PFSK-1 (cell line): ENCODE measurements around the gene SMIM35.

Experiments
- FOXP2 ChIP-seq: optimal IDR thresholded peaks from 2 replicates; pipeline ENCODE3; 2011; ENCODE audit warnings: borderline replicate concordance, control low read depth, inconsistent platforms; ENCODE audit not compliant: insufficient read depth; ENCODE audit errors: extremely low read length, extremely low read depth
- POLR2AphosphoS5 ChIP-seq: IDR thresholded peaks from 2 replicates; pipeline ENCODE4 v1.6.1; 2012; ENCODE audit warnings: low read depth, mild to moderate bottlenecking, control low read depth, low read length, moderate library complexity
- SIN3A ChIP-seq: IDR thresholded peaks from 2 replicates; pipeline ENCODE4 v1.6.1; 2012; ENCODE audit warnings: mild to moderate bottlenecking, low read length, moderate library complexity, borderline replicate concordance; ENCODE audit not compliant: insufficient read depth
- TAF1 ChIP-seq: IDR thresholded peaks from 2 replicates; pipeline ENCODE4 v1.6.1; 2012; ENCODE audit warnings: low read length, control low read depth, borderline replicate concordance; ENCODE audit not compliant: insufficient read depth
- TF ChIP-seq, protein P1 (sequence below), 2 experiments: IDR thresholded peaks; 2 replicates each; pipeline versions ENCODE4 v1.6.1 to v1.8.0; 2011 to 2012; ENCODE audit warnings: low read depth in 2 of 2, low read length in 2 of 2, control low read depth in 1 of 2, inconsistent platforms in 1 of 2, mild to moderate bottlenecking in 1 of 2, moderate library complexity in 1 of 2; ENCODE audit not compliant: insufficient read depth in 1 of 2

DNA sequence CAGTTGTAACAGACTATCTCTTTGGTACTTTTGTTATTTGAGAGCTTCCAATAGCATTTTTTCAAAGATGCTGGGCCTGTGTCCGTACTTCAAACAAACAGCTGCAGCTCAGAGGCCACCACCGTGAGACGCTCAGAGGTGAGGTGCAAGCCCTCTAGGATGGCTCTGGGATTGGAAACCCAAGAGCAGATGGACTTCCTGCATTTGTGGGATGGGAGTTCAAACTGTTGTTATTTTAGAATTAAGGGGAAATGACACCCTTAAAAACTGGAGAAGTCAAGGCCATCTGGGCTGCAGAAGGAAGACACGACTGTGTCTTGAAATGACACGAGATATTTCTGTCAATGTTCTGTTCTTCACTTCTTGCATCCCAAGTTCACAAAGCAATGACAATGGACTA lies 109.7 kb downstream of the SMIM35 start:
- TF ChIP-seq POLR2AphosphoS5 (no peak), TAF1 (no peak), FOXP2 (no peak), SIN3A (no peak)
- TF ChIP-seq, protein P1, sequence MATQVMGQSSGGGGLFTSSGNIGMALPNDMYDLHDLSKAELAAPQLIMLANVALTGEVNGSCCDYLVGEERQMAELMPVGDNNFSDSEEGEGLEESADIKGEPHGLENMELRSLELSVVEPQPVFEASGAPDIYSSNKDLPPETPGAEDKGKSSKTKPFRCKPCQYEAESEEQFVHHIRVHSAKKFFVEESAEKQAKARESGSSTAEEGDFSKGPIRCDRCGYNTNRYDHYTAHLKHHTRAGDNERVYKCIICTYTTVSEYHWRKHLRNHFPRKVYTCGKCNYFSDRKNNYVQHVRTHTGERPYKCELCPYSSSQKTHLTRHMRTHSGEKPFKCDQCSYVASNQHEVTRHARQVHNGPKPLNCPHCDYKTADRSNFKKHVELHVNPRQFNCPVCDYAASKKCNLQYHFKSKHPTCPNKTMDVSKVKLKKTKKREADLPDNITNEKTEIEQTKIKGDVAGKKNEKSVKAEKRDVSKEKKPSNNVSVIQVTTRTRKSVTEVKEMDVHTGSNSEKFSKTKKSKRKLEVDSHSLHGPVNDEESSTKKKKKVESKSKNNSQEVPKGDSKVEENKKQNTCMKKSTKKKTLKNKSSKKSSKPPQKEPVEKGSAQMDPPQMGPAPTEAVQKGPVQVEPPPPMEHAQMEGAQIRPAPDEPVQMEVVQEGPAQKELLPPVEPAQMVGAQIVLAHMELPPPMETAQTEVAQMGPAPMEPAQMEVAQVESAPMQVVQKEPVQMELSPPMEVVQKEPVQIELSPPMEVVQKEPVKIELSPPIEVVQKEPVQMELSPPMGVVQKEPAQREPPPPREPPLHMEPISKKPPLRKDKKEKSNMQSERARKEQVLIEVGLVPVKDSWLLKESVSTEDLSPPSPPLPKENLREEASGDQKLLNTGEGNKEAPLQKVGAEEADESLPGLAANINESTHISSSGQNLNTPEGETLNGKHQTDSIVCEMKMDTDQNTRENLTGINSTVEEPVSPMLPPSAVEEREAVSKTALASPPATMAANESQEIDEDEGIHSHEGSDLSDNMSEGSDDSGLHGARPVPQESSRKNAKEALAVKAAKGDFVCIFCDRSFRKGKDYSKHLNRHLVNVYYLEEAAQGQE (IDR thresholded peaks at IDR 0.05; ENCODE audit: insufficient read depth in 1 of 2, low read depth in 2 of 2, low read length in 2 of 2), result no peak
